Embryonic facial prominence (tissue), 1 donor: Measurements from ENCODE around the gene NHLRC4.

Experiments
- DNase-seq: peaks from one replicate; pipeline ENCODE4 v3.0.0-alpha.2; 2016; ENCODE audit errors: extremely low spot score

NHLRC4 gene

GRCh38 chr16:565419-566330 is 1.1 kb upstream of the NHLRC4 start:
- DNase-seq, result no peak

GRCh38 chr16:567373-568256 is 810 bp downstream of the NHLRC4 start:
- DNase-seq, result no peak

- no peak for DNase-seq
Measured at GRCh38 chr16:568401-569258, 1.8 kb downstream of the NHLRC4 start.

- DNase-seq, result peak; percentile 36
Measured at GRCh38 chr16:569445-570254, 2.8 kb downstream of the NHLRC4 start, which contains the start of gene PIGQ. Gene PIGQ, plus strand, starts transcription at chr16:569968. Its CDS starts 4,107 bp downstream, at chr16:574075.

GRCh38 chr16:572865-573650 is 6.3 kb downstream of the NHLRC4 start:
- DNase-seq, result no peak

- DNase-seq, result no peak
Measured at GRCh38 chr16:574021-574760, 7.4 kb downstream of the NHLRC4 start.

- no peak for DNase-seq
Measured at GRCh38 chr16:575354-576196, 8.8 kb downstream of the NHLRC4 start.

- no peak for DNase-seq
Measured at GRCh38 chr16:576197-576822, 9.5 kb downstream of the NHLRC4 start.

- no peak for DNase-seq
Measured at GRCh38 chr16:576823-577201, 10.0 kb downstream of the NHLRC4 start.

- no peak for DNase-seq
Measured at GRCh38 chr16:577796-578195, 11.0 kb downstream of the NHLRC4 start.

- no peak for DNase-seq
Measured at GRCh38 chr16:578232-578869, 11.5 kb downstream of the NHLRC4 start.

GRCh38 chr16:578870-579405 is 12.1 kb downstream of the NHLRC4 start:
- no peak for DNase-seq

- no peak for DNase-seq
Measured at GRCh38 chr16:580141-580945, 13.5 kb downstream of the NHLRC4 start.

GRCh38 chr16:580946-581498 is 14.2 kb downstream of the NHLRC4 start:
- no peak for DNase-seq

GRCh38 chr16:582218-582613 is 15.4 kb downstream of the NHLRC4 start:
- DNase-seq, result no peak
